Measurements from ENCODE around the gene POLE4. TPM values are rescaled to one million over a fixed set of nuclear protein-coding genes. Genes with fewer than 3 reads are reported as not detected.

The POLE4 gene
- total and polyA plus RNA-seq, 9 of the 15 experiments (the other 6 are each of a cell fraction or from before 2014, with no cell fraction given) = 25.7 to 73.7 (median 57.3) TPM

GRCh38 chr2:74922592-74923227 is 35.7 kb upstream of the POLE4 start:
- DNase-seq (ENCODE audit: extremely low read depth in 1 of 4, low spot score in 3 of 4) (no peak), FAIRE-seq (no peak), ATAC-seq (no peak)
- no peak overlapping the region for H3K4me3 ChIP-seq
- in situ Hi-C loops (cut with MboI) = no loop called here
- H3K4me1 ChIP-seq (replicated peaks in 1 of 2; ENCODE audit: control insufficient read depth in 2 of 2, insufficient read depth in 2 of 2, low read length in 2 of 2) = peaks cover 4 to 6% of the 10 kb centered on the region in 2 experiments; a peak in 2 of 5 replicates
- H4K20me1 ChIP-seq (replicated peaks; ENCODE audit: control insufficient read depth, insufficient read depth, low read length) = no peaks in the 10 kb centered on the region
- H3K9ac ChIP-seq (ENCODE audit: insufficient read depth in 1 of 2, low read depth in 2 of 2, low read length in 2 of 2) = no peak overlapping the region
- intact Hi-C loops (cut with micrococcal nuclease) = loop anchor here (5.0 kb wide), 1 partner anchor 130 kb away; no protein-coding TSS in a partner anchor
- ChIA-PET CTCF (ENCODE audit: low intra/inter-chr PET ratio) (no interaction called here), POLR2A (interaction anchor here (1.1 kb wide), 1 partner anchor 12 kb away, joined by 3 read pairs; no protein-coding TSS in a partner anchor)
- 9% methylated on average over 3 of the region's 5 CpGs for WGBS (ENCODE audit: insufficient coverage, low coverage, missing lambda C conversion rate)
- H2AFZ ChIP-seq (ENCODE audit: low read depth, low read length) = no peak overlapping the region
- TF ChIP-seq TAL1 (IDR thresholded peaks at IDR 0.05) = peak; percentile 9; the same call in 1 of the 2 replicates
- peak; percentile 36; the same call in 1 of the 2 replicates for TF ChIP-seq CBFA2T3 (IDR thresholded peaks at IDR 0.05)
- no peak for TF ChIP-seq ILF3 (IDR thresholded peaks at IDR 0.05; ENCODE audit: borderline replicate concordance)
- TF ChIP-seq TEAD1 (CRISPR knock-in tag; IDR thresholded peaks at IDR 0.05) = no peak
- TF ChIP-seq RBM34 (IDR thresholded peaks at IDR 0.05; ENCODE audit: borderline replicate concordance, insufficient read depth, low read length) = no peak
- no peak for TF ChIP-seq PHF21A (IDR thresholded peaks at IDR 0.05; ENCODE audit: borderline replicate concordance, low read depth)
- TF ChIP-seq MBD1 (CRISPR knock-in tag; IDR thresholded peaks at IDR 0.05) = no peak
- no peak for TF ChIP-seq NFE2 (IDR thresholded peaks at IDR 0.05; ENCODE audit: low read depth)
- no peak for TF ChIP-seq TFAP4 (CRISPR knock-in tag; IDR thresholded peaks at IDR 0.05; ENCODE audit: borderline replicate concordance)
- TF ChIP-seq NFIC (IDR thresholded peaks at IDR 0.05) = no peak
- peak; percentile 52 for TF ChIP-seq TCF3 (CRISPR knock-in tag; IDR thresholded peaks at IDR 0.05)
- TF ChIP-seq FOXO4 (CRISPR knock-in tag; IDR thresholded peaks at IDR 0.05) = no peak
- TF ChIP-seq ZNF655 (CRISPR knock-in tag; IDR thresholded peaks at IDR 0.05) = no peak
- TF ChIP-seq ZNF24 (IDR thresholded peaks at IDR 0.05) = no peak
- no peak for TF ChIP-seq ZNF586 (CRISPR knock-in tag; conservative IDR thresholded peaks at IDR 0.05)
- TF ChIP-seq NFXL1 (CRISPR knock-in tag; IDR thresholded peaks at IDR 0.05) = no peak
- H3K36me3 ChIP-seq (ENCODE audit: control insufficient read depth, insufficient read depth, low read length) = no peaks in the 10 kb centered on the region
- H3K27ac ChIP-seq (ENCODE audit: extremely low read depth, low read depth, low read length) = no peak overlapping the region
- H3K9me1 ChIP-seq (ENCODE audit: control insufficient read depth, insufficient read depth, low read length) = no peaks in the 10 kb centered on the region
- H3K27me3 ChIP-seq (ENCODE audit: control insufficient read depth in 2 of 2, insufficient read depth in 2 of 2, low read length in 2 of 2) = peaks cover 0 to 33% of the 10 kb centered on the region in 2 experiments; a peak in 3 of 5 replicates
- no peak overlapping the region for H3K4me2 ChIP-seq (ENCODE audit: insufficient read depth, low read length)
- H3K79me2 ChIP-seq (ENCODE audit: control insufficient read depth, insufficient read depth, low read length) = no peaks in the 10 kb centered on the region
- no TSS peak for BruUV-seq (replicated peaks)
- H3K9me3 ChIP-seq (replicated peaks; ENCODE audit: control insufficient read depth, insufficient read depth, low read depth, low read length) = no peaks in the 10 kb centered on the region

Data from K562 (cell line).